C4-2B (cell line): ENCODE results near the gene EGLN1.
A peak's percentile ranks its signal among the peaks of the same experiment; 100 is the strongest.

Source experiments
- H3K27ac ChIP-seq: fragments of 450-650 bp; 2 replicates; pipeline ENCODE4 v1.5.1; 2017
- CTCF ChIP-seq: fragments of 450-650 bp; conservative IDR thresholded peaks from 2 replicates; pipeline ENCODE4 v1.5.1; 2017; ENCODE audit warnings: mild to moderate bottlenecking
- ZFX ChIP-seq: fragments of 450-650 bp; IDR thresholded peaks from 2 replicates; pipeline ENCODE4 v1.6.1; 2017

Gene EGLN1

GRCh38 chr1:231428377-231428776, 6.3 kb upstream of the EGLN1 start:
- no peak overlapping the region for H3K27ac ChIP-seq
- no peak for TF ChIP-seq CTCF
- TF ChIP-seq ZFX = no peak

- H3K27ac ChIP-seq = no peak overlapping the region
- TF ChIP-seq ZFX (no peak), CTCF (no peak)
These were observed 3.1 kb upstream of the EGLN1 start for GRCh38 chr1:231424950-231425805.

- no peak overlapping the region for H3K27ac ChIP-seq
- no peak for TF ChIP-seq ZFX
- TF ChIP-seq CTCF = no peak
These were observed 1.6 kb upstream of the EGLN1 start for GRCh38 chr1:231423648-231424047.

GRCh38 chr1:231422798-231423309, 767 bp upstream of the EGLN1 start:
- peak overlapping the region; percentile 92 for H3K27ac ChIP-seq
- TF ChIP-seq CTCF = no peak; the same call in 1 of the 2 replicates
- no peak for TF ChIP-seq ZFX

GRCh38 chr1:231421546-231421970, 529 bp downstream of the EGLN1 start:
- TF ChIP-seq ZFX = peak; percentile 88
- no peak for TF ChIP-seq CTCF
- peak overlapping the region; percentile 92 for H3K27ac ChIP-seq

GRCh38 chr1:231420959-231421545, 1.0 kb downstream of the EGLN1 start:
- TF ChIP-seq ZFX (no peak), CTCF (no peak)
- peak overlapping the region; percentile 92 for H3K27ac ChIP-seq
